GM23248 (cell line): ENCODE results near the gene TGM2.

ENCODE experiments used
- EZH2 ChIP-seq: fragments of 200-600 bp; sonication (generic); IDR thresholded peaks from 2 replicates; pipeline ENCODE4 v1.6.1; 2018; ENCODE audit warnings: antibody characterized with exemption, mild to moderate bottlenecking; ENCODE audit not compliant: insufficient read depth, poor library complexity, severe bottlenecking
- EZH2phosphoT487 ChIP-seq: fragments of 200-600 bp; sonication (generic); IDR thresholded peaks from 2 replicates; pipeline ENCODE4 v1.6.1; 2018; ENCODE audit warnings: antibody characterized with exemption, moderate library complexity, mild to moderate bottlenecking, low read depth; ENCODE audit not compliant: insufficient read depth

GRCh38 chr20:38081575-38081974, 83.5 kb downstream of the TGM2 start:
- TF ChIP-seq EZH2 (no peak), EZH2phosphoT487 (no peak)
